HG03521 (cell line): ENCODE results near the gene CYB5R3.

ENCODE experiments used
- ATAC-seq: cut with Tn5 transposase; IDR thresholded peaks from one replicate; pipeline ENCODE4 v1.9.1; 2021; ENCODE audit warnings: mild to moderate bottlenecking, moderate library complexity; ENCODE audit not compliant: unreplicated experiment

CYB5R3 gene

DNA sequence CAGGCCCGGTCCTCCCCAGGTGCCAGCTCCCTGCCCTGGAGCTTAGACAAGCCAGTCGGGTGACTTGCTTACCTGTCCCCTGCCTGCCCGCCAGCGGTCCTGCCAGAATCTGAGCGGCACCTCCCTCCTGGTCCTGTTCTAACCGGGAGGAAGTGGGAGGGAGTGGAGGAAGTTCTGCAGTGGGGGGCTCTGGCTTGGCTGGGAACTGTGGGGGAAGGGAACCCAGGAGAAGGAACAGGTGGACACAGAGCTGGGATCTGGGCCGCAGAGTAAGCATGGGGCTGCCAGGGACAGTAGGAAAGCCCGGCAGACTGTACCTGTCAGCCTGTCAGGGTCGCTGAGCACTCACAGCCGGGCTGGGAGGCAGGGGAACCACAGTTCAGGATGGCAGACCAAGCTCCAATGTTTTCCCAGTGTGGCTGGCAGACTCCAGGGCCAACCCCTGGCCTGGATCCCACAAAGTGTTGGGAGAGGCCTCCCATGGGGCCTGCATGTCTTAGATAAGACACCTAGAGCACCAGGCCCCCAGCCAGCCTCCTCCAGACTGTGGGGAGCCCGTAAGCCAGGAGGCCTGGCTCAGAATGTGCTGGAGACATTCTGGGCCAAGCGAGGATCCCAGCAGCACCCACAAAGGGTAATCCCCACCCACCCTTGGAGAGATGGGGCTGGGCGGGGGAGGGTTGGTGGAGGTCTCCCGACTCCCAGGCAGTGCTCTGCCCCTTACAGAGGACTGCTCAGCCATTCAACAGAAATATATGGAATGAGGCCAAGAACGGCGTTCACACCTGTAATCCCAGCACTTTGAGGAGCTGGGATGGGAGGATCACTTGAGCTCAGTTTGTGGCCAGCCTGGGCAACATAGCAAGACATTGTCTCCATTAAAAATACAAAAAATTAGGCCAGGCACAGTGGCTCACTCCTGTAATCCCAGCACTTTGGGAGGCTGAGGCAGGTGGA lies 2.3 kb downstream of the CYB5R3 start:
- ATAC-seq, result no peak

DNA sequence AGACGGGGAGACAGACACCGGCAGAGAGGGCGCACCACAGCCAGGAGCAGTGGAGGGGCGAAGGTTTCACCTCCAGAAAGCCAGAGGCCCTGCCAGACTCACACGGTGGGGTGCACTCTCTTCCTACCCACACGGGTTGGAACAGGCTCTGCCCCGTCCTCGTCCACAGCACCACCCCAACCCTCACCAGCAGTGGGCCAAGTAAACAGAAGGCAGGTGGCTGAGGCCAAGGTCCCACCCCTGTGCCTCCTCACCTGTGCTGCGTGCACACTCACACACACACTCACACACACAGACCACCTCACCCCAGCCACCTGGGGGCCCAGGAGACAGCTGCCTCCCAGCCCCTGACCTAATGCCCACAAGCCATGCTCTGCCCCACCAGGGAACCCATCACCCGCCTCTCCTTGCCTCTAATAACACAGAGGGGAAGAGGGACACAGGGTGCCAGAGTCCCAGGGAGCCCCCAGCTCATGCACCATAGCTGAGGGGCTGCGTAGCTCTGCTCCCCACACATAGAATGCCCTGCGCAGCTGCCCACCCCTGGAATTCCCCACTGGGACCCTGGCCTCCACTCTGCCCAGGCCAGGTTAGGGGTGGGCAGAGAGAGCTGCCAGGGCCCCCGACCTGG lies 3.1 kb downstream of the CYB5R3 start:
- ATAC-seq, result no peak

DNA sequence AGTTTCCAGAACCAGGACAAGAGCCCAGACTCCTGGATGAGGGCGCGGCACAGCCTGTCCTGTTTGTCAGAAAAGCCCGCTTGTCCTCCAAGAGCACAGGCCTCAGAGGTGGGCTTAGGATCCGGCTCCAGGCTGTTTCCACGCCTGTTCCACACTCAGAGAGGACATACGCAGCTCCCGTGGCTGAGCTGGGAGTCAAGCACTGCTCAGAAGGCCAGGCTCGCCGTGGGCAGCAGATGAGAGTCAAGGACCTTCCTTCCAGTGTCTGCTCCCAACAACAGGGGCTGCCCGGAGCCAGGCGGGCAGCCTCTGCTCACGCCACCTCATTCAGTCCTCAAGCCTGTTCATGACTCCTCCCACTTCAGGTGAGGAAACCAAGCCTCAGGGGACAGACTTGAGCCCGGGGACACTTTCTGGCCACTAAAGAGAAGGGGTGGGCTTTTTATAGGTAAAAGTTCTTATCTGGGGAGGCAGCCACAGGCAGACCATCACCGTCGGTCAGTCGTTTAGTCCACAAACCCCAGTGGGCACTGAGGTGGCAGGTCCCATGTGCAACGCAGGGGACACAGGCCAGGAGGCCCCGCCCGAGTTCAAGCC lies 3.8 kb downstream of the CYB5R3 start:
- no peak for ATAC-seq

DNA sequence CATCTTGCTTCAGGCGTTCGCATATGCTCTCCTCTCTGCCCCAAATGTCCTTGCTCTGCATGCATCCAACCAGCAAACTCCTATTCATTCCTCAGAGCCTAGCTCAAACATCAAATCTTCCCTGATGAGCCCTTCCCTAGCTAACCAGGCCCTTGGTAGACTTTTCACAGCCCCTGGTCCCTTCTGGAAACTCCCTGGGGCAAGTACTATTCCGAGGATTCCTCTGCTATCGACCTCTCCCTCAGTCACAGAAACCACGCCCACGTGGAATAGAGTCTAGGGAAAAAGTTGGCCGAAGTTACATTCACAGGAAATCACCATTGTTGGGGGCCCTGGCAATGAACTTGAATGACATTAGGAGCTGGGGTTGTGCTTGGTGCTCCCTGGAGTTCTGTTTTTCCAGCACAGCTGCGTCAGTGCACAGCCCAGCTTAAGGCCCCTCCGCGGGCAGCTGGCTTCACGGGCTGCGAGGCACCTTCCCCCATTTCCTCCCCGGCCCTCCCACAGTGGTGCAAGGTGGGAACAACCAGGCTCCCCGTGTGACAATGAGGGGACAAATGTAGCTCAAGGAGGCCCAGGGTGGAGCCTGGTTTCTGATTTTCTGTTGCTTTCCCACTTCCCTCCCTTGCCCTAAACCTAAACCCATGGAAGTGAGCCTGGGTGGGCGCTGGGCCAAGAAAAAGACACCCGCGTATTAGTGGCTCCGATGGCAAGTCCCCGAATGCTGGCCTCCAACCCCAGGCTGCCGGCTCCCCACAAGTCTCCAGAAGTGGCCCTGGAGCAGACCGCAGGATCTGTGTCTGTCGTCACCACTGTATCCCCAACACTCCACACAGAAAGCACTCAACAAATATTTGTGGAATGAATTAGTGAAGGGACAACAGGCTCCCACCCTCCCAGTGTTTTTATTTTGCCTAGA lies 4.5 kb downstream of the CYB5R3 start:
- ATAC-seq, result no peak

DNA sequence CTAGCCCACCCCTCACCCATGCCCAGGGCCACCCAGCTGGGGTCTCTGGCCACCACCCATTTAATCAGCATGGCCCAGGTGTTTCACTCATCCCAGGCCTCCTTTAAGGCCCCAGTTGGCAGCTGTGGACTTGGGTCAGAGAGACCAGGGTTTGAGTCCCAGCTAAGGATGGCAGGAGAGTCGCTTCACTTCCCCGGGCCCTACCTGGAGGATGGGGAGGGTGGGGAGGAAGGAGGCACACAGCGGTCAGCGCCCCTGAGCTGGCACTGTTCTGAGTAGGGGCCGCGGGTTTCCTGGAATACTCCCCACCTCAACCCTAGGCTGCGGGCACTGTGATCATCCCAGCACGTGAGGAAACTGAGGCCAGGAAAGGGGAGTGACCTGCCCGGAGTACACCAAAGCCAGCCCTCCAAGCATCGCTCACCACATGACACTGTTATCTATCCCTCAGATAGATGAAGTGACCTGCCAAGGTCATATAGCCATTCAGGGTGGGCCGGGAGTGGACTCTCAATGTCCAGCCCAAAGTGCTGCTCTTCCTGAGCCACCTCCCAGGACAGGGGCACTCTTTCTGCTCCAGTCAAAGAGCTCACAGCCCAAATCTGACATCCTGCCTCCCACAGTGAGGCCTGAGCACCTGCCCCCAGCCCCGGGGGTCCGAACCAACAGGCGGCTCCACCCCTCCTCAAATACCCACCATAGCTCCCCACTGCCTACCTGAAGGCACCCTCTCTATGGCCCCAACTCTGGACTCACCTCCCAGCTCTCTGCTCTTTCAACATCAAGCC lies 5.4 kb downstream of the CYB5R3 start:
- no peak for ATAC-seq

DNA sequence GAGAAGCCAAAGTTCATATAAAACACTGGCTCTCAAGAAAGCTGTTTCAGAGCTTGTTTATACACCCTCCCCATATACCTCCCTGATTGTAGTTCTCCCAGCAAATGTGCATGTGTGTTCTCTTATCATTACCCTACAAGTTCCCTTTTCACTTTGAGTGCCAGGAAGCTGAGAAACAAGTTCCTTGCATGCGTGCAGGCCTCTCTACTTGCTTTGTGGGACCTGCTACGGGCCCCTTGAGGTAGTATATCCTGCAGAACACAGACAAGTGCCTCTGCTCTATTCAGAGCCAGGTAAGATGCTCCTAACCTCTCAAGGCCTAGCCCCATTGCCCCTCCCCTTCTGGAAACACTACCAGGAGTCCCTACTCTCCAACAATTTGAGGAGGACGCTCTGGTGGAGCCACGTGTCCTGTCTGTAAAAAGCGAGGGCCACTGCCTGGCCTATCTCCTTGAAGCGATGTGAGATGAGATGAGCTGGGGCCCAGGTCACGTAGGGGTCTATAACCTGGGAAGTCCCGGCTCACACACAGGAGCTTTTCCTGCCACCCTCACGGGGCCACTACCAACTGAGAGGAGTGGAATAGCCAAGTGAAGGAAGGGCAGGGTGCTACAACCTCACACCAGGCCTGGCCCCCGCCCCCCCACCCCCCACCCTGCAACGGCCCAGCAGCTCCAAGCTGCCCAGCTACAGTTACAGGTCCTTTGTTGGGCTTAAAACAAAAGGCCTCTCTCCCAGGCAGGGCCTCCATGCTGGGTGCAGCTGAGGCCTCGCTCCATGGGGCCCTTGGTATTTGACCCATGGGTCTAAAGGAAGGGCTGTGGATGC lies 6.2 kb downstream of the CYB5R3 start:
- ATAC-seq, result no peak

DNA sequence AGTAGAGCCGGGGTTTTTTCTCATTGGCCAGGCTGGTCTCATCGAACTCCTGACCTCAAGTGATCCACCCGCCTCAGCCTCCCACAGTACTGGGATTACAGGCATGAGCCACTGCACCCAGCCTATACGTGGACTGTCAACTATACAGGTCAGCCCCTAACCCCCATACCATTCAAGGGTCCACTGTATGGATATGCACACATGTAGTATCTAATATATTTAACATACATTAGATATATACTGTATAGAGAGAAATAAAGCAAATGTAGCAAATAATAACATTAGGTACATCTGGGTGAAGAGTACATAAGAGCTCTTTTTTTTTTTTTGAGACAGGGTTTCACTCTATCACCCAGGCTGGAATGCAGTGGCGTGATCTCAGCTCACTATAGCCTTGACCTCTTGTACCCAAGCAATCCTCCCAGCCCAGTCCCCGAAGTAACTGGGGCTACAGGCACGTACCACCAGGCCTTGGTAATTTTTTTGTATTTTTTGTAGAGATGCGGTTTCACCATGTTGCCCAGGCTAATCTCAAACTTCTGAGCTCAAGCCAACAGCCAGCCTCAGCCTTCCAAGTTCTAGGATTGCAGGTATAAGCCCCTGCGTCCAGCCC lies 7.3 kb downstream of the CYB5R3 start:
- no peak for ATAC-seq

DNA sequence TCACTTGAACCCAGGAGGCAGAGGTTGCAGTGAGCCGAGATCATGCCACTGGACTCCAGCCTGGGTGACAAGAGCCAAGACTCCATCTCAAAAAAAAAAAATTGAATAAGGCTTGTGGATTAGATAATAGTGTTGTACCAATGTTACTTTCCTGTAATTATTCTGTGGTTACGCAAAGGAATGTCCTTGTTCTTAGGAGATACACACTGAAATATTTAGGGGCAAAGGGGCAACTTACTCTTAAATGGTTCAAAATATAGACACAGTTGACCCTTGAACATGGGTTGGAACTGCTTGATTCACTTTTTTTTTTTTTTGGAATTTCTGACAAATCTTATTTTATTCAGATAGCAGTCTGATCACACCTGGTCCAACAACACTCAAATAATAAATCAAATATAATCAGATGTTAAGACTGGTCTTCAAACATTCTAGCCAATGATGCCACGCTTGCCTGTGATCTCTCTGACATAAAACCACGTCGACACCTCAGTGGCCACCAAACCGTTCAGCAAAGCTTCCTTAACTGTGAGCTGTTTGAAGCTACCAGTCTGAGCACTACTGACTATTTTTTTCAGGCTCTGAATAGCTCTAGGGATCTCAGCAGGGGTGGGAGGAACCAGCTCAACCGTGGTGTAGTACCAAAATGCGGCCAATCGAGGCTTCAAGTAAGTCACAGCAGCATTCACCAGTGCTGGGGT lies 9.5 kb downstream of the CYB5R3 start:
- ATAC-seq, result no peak

DNA sequence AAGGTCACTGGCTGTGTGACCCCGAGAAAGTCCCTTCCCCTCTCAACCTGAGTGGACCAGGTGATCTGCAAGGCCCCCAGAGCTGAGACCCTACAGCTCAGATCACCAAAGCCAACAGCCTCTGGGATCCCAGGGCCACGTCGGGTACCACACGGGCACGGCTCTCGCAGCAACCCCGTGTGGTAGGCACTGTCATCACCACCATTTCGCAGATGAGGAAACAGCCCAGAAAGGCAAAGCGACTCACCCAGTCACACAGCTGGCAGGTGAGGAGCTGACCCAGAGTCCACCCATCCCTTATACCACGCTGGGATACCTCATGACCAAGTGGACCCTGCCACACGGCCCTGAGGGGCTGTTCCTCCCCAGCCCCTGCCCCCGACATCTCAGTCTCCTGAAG lies 11.6 kb downstream of the CYB5R3 start:
- no peak for ATAC-seq

DNA sequence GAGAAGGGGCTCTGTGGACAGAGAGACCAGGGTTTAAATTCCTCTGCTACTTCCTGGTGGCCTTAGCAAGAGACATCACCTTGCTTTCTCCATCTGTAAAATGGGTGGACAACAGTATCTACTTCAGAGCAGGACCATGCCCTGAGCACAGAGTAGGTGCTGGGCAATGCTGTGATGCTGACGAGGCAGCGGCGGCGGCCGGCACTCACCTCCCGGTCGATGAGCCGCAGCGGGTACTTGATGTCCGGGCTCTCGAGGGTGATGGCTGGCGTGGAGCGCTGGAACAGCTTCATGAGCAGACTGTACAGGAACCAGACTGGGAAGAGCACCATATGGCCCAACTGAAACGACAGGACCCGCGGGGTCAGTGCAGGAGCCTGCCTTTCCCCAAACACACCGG lies 12.7 kb downstream of the CYB5R3 start:
- no peak for ATAC-seq

DNA sequence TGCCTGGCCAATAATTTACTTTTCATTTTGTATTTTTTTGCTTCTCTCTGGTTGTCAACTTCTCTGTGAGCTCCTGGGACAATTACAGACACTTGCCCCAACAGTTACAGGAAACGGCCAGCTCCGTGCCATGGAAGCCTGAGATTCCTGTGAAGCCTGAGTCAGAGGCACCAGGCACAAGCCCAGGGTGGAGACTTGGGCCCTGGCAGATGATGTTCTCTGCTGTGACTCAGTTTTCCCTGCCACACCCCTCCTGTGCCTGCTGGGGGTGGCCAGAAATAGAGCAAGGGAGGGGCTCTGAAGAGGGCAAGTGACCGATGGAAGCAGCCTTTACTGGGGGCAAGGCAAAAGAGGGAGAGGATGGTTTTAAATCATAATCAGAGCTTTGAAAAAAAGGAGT lies 13.7 kb downstream of the CYB5R3 start:
- ATAC-seq, result no peak

DNA sequence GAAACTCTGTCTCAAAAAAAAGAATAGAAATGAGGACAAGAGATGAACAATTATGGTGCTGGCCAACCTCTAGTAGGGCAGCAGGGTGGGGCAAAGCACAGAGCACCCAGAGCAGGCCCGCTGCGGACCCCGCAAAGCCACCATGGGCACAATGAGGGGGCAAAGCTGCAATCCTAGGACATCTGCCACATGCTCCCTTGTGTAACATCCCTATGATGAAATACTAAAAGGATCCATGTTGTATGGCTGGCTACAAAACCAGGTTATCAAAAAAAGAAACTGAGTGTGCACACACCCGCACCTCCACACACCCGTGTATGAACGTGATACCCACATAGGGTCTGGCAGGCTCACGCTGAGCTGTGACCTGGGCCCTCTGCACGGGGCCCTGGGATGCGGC lies 16.2 kb downstream of the CYB5R3 start:
- ATAC-seq, result no peak

DNA sequence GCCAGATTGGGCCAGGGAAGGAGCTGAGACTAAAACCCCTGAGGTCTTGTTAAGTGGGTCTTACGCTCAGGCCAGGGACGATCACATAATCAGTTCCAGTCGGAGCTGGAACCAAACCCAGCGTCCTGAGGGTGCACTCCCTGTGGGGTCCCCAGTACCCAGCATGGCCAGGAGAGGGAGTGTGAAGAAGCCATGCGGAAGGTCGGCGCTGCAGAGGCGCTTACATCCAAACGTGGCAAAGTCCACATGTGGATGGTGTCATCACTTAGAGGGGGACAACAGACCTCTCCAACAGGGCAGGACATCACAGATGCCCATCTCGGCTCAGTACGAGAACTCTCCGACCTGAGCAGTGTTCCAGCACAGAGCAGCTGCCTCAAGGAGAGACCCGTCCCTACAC lies 17.1 kb downstream of the CYB5R3 start:
- no peak for ATAC-seq

DNA sequence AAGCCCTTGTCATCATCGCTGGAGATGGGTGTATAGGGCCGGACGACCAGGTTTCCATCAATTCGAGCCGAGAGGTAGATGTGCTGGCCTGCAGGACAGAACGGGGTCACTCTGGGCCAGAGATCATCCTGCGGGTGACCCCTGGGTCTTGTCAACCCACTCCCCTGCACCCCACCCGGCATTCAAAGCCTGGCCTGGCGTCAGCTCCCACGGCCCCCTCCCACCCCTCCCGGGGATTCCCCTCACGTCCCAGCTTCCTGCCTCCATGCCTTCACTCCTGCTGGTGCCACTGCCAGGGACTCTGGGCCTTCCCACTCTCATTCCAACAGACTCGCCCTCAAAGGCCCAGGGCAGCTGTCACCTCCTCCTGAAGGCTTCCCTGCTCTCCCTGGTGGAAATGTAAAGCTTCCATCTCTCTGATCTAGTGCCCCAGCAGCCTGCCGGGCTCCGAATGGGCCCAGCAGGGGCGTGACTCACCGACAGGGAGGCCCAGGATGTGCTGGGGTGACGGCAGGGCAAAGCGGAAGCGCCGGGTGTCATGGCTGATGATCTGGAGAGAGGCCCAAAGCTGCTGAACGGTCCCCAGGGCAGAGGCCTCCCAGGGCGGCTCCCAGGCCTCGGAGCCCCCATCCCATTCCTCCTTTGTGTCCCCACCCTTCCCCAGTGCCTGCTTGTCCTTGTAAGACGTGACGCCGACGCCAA lies 18.1 kb downstream of the CYB5R3 start:
- ATAC-seq, result no peak

DNA sequence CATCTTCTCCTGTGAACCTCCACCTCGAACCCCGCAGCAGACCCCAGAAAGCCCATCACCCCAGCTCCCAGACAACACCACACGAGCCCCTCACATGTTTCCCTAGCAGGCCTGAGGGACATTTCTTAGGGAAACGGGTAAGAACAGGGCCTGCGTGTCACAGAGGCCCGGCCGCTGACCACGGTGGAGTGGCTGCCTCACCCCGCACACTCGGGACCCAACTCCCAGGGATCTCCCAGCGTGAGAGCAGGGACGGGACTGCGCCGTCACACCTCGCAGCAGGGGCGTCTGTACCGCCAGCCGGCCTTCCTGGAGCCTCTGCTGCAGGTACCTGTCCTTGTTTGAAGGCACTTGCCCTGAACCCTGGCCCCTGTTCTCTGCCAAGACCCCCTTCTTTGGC lies 19.0 kb downstream of the CYB5R3 start:
- ATAC-seq, result no peak

DNA sequence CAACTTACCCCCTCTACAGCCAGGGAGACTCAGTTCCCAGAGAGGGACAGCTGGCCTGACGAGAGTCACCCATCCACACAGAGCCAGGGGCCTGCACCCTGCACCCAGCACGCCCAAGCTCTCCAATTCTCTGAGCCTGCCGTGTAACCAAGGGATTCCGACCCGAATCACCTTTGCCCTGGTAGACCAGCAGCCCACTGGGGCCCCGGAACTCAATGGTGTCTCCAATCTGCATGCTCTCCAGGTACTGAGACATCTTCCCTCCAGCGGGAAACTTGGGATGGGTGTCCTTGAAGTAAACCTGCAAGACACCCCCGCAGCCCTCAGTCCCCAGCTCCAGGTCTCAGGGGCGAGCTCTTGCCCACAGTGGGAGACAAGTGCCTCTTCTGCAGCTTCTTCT lies 21.2 kb downstream of the CYB5R3 start:
- no peak for ATAC-seq

DNA sequence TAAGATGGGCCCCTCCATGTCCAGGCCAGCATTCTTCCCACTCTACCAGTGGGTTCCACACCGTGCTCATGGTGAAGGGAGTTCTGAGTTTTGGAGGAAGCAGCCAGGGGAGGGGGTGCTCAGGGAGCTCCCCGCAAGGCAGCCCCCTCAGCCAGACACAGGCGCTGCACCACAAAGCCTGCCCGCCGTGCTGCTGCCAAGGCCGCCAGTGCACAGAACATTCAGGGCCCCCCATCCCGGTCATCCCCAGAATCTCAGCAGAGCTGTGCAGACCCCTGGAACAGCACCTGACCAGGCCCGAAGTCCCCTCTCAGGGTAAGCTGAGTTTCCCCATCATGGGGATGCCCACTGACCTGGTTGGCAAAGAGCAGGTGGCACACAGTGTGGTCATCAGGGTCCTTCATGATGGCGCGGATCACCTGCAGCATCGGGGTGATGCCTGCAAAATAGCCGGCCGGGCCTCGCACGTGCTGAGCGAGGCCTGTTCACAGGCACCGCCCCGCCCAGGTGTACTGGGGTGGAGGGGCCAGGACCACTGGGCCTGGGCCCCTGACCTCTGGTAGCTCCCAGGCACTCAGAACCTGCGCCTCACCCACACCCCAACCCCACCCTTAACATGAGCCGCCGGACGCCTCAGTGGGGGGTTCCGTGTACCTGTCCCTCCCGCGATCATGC lies 22.1 kb downstream of the CYB5R3 start:
- ATAC-seq, result no peak
